ENCODE data around the gene SPRED1. TPM values are rescaled to one million over a fixed set of nuclear protein-coding genes. Genes with fewer than 3 reads are reported as not detected.

Gene SPRED1
- polyA plus RNA-seq, 1 experiment = 15.1 TPM

DNA sequence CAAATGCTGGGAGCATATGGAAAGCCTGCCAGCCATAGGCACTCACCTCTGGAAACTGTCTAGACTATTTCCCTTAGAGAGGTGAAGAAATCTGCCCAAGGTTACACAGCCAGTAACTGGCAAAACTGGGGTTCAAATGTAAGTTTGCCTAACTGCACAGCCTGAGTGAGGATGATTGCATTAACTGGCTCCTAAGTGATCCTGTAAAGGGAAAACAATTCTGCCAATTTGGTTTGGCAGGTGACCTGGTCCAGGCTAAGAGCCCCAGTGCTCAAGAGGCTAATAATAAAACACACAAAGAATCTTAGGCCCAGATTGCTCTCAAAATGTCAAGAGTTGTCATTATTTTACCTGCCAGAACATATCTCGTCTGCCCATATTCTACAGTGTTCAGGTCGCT lies 43.9 kb upstream of the SPRED1 start:
- CTCF ChIA-PET = no interaction called here
- TF ChIP-seq, protein P1, sequence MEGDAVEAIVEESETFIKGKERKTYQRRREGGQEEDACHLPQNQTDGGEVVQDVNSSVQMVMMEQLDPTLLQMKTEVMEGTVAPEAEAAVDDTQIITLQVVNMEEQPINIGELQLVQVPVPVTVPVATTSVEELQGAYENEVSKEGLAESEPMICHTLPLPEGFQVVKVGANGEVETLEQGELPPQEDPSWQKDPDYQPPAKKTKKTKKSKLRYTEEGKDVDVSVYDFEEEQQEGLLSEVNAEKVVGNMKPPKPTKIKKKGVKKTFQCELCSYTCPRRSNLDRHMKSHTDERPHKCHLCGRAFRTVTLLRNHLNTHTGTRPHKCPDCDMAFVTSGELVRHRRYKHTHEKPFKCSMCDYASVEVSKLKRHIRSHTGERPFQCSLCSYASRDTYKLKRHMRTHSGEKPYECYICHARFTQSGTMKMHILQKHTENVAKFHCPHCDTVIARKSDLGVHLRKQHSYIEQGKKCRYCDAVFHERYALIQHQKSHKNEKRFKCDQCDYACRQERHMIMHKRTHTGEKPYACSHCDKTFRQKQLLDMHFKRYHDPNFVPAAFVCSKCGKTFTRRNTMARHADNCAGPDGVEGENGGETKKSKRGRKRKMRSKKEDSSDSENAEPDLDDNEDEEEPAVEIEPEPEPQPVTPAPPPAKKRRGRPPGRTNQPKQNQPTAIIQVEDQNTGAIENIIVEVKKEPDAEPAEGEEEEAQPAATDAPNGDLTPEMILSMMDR (IDR thresholded peaks at IDR 0.05; ENCODE audit: low read depth, low read length) = no peak
- DNase-seq (ENCODE audit: low read depth, low spot score) = no peak
- POLR2A ChIA-PET = no interaction called here
- peaks cover 4% of the 10 kb centered on the region for H3K27me3 ChIP-seq (ENCODE audit: control insufficient read depth, insufficient read depth, low read length)
- H3K9me3 ChIP-seq (ENCODE audit: control insufficient read depth, insufficient read depth, low read length) = no peaks in the 10 kb centered on the region
- H3K27ac ChIP-seq (ENCODE audit: low read depth, low read length) = no peak overlapping the region
- H3K4me3 ChIP-seq (ENCODE audit: low read depth, low read length) = no peak overlapping the region

DNA sequence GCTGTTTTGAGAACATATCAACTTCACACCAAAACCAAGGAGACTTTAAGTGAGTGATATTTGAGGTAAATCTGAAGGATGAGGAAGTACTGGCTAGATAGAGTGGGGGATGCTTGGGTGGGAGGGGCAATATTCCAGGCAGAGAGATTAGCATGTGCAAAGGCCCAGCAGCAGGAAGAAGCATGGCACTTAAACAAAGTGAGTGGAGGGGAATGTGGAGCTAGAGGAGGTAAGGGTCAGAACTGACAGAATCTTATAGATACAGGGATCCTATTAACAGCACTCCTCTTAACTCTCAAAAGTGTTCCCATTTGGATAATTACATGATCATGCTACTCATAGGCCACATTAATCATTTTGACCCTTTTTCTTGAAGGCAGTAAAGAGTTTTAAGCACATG lies 41.4 kb upstream of the SPRED1 start:
- no peak for DNase-seq (ENCODE audit: low read depth, low spot score)
- POLR2A ChIA-PET = no interaction called here
- CTCF ChIA-PET = no interaction called here
- TF ChIP-seq, protein P1 (IDR thresholded peaks at IDR 0.05; ENCODE audit: low read depth, low read length) = no peak
- Histone ChIP-seq H3K27ac (ENCODE audit: low read depth, low read length) (no peak overlapping the region), H3K27me3 (ENCODE audit: control insufficient read depth, insufficient read depth, low read length) (peaks cover 4% of the 10 kb centered on the region), H3K4me3 (ENCODE audit: low read depth, low read length) (no peak overlapping the region), H3K9me3 (ENCODE audit: control insufficient read depth, insufficient read depth, low read length) (no peaks in the 10 kb centered on the region)

DNA sequence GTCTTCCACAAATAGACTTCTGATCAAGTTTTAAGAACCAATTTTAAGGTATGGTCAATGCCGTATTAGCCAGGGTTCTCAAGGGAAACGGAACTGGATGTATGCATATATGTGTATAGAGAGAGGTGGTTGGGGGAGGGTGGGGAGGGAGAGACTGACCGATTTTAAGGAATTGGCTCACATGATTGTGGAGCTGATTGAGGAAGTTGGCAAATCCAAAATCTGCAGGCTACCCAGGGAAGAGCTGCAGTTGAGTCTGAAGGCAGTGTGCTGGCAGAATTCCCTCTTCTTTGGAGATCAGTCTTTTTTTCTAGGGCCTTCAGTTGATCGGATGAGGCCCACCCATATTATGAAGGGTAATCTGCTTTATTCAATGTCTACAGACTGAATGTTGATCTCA lies 40.8 kb upstream of the SPRED1 start:
- H3K27me3 ChIP-seq (ENCODE audit: control insufficient read depth, insufficient read depth, low read length) = peaks cover 4% of the 10 kb centered on the region
- no peak for DNase-seq (ENCODE audit: low read depth, low spot score)
- POLR2A ChIA-PET = no interaction called here
- CTCF ChIA-PET = no interaction called here
- no peak overlapping the region for H3K4me3 ChIP-seq (ENCODE audit: low read depth, low read length)
- H3K9me3 ChIP-seq (ENCODE audit: control insufficient read depth, insufficient read depth, low read length) = no peaks in the 10 kb centered on the region
- no peak overlapping the region for H3K27ac ChIP-seq (ENCODE audit: low read depth, low read length)
- TF ChIP-seq, protein P1 (IDR thresholded peaks at IDR 0.05; ENCODE audit: low read depth, low read length) = no peak

DNA sequence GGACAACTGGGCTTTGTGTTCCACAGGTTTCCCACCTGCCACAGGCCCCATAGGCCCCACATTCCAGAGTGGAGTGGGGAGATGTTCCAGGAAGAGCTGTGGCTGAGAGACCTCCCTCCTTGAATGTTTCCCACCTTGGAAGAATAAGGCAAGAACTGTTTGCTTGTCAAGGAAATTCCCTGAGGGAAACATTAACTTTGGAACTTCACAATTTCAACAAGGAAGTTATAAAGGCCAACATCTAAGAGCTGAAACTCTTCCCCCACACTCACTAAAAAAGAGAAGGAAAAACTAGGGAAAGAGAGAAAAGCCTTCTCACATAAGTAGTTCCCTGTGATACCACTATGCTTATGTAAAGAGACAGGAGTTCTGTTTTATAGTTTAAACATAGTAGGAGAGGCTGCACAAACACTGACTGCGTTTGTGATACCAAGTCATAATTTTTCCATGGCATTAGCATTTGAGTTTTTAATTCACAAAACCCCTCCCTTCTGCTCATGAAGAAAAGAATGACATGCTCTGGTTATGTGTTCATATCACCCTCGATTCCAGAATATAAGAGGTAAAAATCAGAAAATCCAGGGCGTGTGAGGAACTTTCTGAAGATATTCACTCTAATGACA lies 39.8 kb upstream of the SPRED1 start:
- H3K9me3 ChIP-seq (ENCODE audit: control insufficient read depth, insufficient read depth, low read length) = no peaks in the 10 kb centered on the region
- no peak overlapping the region for H3K27ac ChIP-seq (ENCODE audit: low read depth, low read length)
- peaks cover 4% of the 10 kb centered on the region for H3K27me3 ChIP-seq (ENCODE audit: control insufficient read depth, insufficient read depth, low read length)
- no peak for DNase-seq (ENCODE audit: low read depth, low spot score)
- no peak overlapping the region for H3K4me3 ChIP-seq (ENCODE audit: low read depth, low read length)
- TF ChIP-seq, protein P1 (IDR thresholded peaks at IDR 0.05; ENCODE audit: low read depth, low read length) = no peak
- POLR2A ChIA-PET = no interaction called here
- CTCF ChIA-PET = no interaction called here

DNA sequence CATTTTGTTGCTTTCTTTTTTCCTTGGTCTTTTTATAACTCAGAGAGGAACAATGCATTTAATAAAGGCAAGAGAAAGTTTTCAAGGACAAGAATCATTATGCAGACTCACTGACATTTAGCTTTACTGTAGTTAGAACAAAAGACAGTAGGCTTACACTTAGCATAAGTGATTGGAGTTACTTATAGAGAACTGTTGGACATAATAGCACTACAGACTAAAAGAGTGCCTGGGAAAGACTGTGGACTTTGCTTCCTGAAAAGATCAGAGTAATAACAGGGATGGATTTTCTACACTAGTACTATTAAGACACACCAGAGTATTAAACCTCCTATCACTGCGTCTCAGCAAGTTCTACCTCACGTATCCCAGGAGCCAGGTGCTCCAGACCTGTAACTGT lies 39.3 kb upstream of the SPRED1 start:
- ChIA-PET POLR2A (no interaction called here), CTCF (no interaction called here)
- H3K4me3 ChIP-seq (ENCODE audit: low read depth, low read length) = no peak overlapping the region
- no peaks in the 10 kb centered on the region for H3K9me3 ChIP-seq (ENCODE audit: control insufficient read depth, insufficient read depth, low read length)
- H3K27me3 ChIP-seq (ENCODE audit: control insufficient read depth, insufficient read depth, low read length) = peaks cover 2% of the 10 kb centered on the region
- no peak for DNase-seq (ENCODE audit: low read depth, low spot score)
- TF ChIP-seq, protein P1 (IDR thresholded peaks at IDR 0.05; ENCODE audit: low read depth, low read length) = no peak
- H3K27ac ChIP-seq (ENCODE audit: low read depth, low read length) = no peak overlapping the region

All from AG04450 (cell line).